Measurements from ENCODE around the gene SESN1. TPM values are rescaled to one million over a fixed set of nuclear protein-coding genes. Genes with fewer than 3 reads are reported as not detected.
A peak's percentile ranks its signal among the peaks of the same experiment; 100 is the strongest.

SESN1 gene
- total RNA-seq, 1 experiment from 2014 or later: 30.2 TPM

DNA sequence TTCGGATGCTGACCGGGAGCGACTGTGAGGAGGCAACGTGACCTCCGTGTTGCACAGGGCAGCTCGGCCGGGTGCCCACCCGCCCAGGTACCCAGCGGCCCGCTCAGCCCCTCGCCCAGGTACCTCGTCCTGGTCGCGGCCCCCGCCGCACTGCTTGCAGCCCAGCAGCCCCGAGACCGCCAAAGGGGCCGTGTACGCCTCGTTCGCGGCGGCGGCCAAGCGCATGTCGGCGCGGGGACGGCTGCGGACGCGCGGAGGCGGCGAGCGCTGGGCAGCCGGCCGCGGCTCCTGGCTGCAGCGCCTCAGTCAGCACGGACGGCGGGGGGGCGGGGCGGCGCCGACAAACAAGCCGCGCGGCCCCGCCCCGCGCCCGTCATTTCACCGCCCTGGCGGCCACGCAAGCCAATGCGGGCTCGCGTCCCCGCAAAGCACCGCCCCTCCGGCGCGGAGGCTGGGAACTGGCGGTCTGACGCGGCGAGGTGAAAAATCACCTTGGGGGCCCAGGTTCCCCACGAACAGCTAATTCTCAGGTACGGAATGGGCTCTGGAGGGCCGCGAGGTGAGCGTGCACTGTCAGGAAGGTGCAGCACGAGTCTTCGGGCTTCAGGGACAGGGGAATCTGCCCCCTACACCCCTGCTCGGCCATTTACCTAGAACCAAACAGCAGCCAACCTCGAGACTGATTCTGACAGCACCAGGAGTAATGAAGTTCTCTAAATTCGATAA is 85.2 kb downstream of the SESN1 start (continued):
- TF ChIP-seq FOXP1 (CRISPR knock-in tag; IDR thresholded peaks at IDR 0.05; ENCODE audit: borderline replicate concordance) (peak; percentile 95), NR2C2 (CRISPR knock-in tag; IDR thresholded peaks at IDR 0.05) (no peak)
- TF ChIP-seq, protein P1, sequence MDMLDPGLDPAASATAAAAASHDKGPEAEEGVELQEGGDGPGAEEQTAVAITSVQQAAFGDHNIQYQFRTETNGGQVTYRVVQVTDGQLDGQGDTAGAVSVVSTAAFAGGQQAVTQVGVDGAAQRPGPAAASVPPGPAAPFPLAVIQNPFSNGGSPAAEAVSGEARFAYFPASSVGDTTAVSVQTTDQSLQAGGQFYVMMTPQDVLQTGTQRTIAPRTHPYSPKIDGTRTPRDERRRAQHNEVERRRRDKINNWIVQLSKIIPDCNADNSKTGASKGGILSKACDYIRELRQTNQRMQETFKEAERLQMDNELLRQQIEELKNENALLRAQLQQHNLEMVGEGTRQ (CRISPR knock-in tag; IDR thresholded peaks at IDR 0.05): peak; percentile 55; the same call in 1 of the 2 replicates

DNA sequence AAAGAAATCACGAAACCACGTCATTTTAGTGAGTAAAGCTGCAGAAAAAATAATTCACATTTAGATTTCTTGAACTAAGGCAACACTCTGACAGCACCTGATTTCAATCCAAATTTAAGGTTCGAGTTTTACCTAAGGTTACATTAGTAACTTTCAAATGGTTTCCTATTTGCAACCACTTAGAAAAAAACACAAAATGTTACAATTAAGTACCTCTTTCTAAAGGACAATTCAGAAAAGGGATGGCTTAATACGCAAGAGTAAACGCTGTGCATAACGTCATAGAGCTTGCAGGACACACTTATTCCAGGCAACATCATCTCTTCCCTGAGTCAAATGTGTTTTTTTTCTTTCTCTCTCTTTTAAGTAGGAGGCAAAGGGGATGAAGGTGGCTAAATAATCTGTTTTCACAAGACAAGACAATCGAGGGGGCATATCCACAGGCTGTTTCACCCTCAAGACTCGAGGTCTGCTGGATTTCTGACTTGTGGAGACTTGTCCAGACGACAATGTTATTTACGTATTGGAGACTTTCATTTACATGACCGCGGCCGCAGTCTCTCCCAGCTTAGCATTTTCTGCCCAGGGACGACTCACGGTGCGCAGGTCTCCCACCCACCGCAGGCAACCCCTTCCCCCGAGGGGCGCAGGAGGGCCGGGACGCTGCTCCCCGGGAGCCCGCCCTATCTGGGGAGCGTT is 86.0 kb downstream of the SESN1 start:
- no peaks in the 10 kb centered on the region for H3K36me3 Mint-ChIP-seq
- ATAC-seq (no peak), DNase-seq (ENCODE audit: low spot score) (no peak)
- H3K4me1 Mint-ChIP-seq: peaks cover 35% of the 10 kb centered on the region
- 0 out of 2 replicates have a peak, but pooled peaks have one; percentile 76 for TF ChIP-seq KAT7 (CRISPR knock-in tag; IDR thresholded peaks at IDR 0.05; ENCODE audit: borderline replicate concordance)
- 0 out of 2 replicates have a peak, but pooled peaks have one; percentile 0 for TF ChIP-seq ZBTB21 (CRISPR knock-in tag; IDR thresholded peaks at IDR 0.05; ENCODE audit: borderline replicate concordance)
- TF ChIP-seq, protein P2, sequence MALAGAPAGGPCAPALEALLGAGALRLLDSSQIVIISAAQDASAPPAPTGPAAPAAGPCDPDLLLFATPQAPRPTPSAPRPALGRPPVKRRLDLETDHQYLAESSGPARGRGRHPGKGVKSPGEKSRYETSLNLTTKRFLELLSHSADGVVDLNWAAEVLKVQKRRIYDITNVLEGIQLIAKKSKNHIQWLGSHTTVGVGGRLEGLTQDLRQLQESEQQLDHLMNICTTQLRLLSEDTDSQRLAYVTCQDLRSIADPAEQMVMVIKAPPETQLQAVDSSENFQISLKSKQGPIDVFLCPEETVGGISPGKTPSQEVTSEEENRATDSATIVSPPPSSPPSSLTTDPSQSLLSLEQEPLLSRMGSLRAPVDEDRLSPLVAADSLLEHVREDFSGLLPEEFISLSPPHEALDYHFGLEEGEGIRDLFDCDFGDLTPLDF (CRISPR knock-in tag; IDR thresholded peaks at IDR 0.05): 0 out of 2 replicates have a peak, but pooled peaks have one; percentile 78
- TF ChIP-seq, protein P3, sequence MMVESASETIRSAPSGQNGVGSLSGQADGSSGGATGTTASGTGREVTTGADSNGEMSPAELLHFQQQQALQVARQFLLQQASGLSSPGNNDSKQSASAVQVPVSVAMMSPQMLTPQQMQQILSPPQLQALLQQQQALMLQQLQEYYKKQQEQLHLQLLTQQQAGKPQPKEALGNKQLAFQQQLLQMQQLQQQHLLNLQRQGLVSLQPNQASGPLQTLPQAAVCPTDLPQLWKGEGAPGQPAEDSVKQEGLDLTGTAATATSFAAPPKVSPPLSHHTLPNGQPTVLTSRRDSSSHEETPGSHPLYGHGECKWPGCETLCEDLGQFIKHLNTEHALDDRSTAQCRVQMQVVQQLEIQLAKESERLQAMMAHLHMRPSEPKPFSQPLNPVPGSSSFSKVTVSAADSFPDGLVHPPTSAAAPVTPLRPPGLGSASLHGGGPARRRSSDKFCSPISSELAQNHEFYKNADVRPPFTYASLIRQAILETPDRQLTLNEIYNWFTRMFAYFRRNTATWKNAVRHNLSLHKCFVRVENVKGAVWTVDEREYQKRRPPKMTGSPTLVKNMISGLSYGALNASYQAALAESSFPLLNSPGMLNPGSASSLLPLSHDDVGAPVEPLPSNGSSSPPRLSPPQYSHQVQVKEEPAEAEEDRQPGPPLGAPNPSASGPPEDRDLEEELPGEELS (CRISPR knock-in tag; IDR thresholded peaks at IDR 0.05): no peak
- H3K4me3 Mint-ChIP-seq: peak overlapping the region; percentile 94
- H3K9me3 Mint-ChIP-seq: no peaks in the 10 kb centered on the region
- peak overlapping the region; percentile 94 for H3K27ac Mint-ChIP-seq
- POLR2A ChIA-PET: interaction anchor here (0.6 to 1.3 kb wide), 2 partner anchors 18 to 86 kb away, joined by 6 to 7 read pairs; partner anchors contain the start of gene SESN1
- CTCF ChIA-PET: interaction anchor here (1.2 to 1.4 kb wide), 2 partner anchors 14 to 41 kb away, joined by 3 read pairs; no protein-coding TSS in a partner anchor
- no peaks in the 10 kb centered on the region for H3K27me3 Mint-ChIP-seq (ENCODE audit: low read depth)

DNA sequence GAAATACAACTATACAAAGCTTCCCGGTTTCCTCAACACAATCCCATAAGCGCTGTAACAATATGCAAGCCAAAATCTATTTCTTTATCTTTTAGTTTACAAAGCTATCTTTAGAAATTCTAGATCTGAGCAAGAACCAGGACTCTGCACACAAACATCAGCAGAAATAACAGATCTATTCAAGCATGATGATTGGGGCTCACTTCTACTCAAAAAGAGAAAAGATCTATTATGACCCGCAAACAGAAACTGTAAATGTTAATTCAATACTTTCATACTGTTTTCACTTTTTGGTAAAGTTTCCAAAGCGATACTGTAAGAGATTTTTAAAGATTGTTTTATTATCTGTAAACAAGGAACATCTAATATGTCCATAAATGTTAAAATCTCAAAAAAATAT is 86.6 kb downstream of the SESN1 start:
- Mint-ChIP-seq H3K4me1 (peaks cover 32% of the 10 kb centered on the region), H3K27ac (no peak overlapping the region), H3K27me3 (ENCODE audit: low read depth) (no peaks in the 10 kb centered on the region), H3K9me3 (no peaks in the 10 kb centered on the region), H3K4me3 (peak overlapping the region; percentile 94), H3K36me3 (no peaks in the 10 kb centered on the region)
- POLR2A ChIA-PET: no interaction called here
- TF ChIP-seq TEAD4 (CRISPR knock-in tag; IDR thresholded peaks at IDR 0.05): no peak
- TF ChIP-seq, protein P4, sequence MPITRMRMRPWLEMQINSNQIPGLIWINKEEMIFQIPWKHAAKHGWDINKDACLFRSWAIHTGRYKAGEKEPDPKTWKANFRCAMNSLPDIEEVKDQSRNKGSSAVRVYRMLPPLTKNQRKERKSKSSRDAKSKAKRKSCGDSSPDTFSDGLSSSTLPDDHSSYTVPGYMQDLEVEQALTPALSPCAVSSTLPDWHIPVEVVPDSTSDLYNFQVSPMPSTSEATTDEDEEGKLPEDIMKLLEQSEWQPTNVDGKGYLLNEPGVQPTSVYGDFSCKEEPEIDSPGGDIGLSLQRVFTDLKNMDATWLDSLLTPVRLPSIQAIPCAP (CRISPR knock-in tag; IDR thresholded peaks at IDR 0.05): no peak
- TF ChIP-seq, protein P3 (CRISPR knock-in tag; IDR thresholded peaks at IDR 0.05): no peak
- TF ChIP-seq FOXK1 (CRISPR knock-in tag; IDR thresholded peaks at IDR 0.05): no peak
- TF ChIP-seq TP53 (CRISPR knock-in tag; IDR thresholded peaks at IDR 0.05): no peak
- TF ChIP-seq ZNF423 (CRISPR knock-in tag; IDR thresholded peaks at IDR 0.05): no peak
- TF ChIP-seq ZNF138 (CRISPR knock-in tag; conservative IDR thresholded peaks at IDR 0.05): no peak
- TF ChIP-seq, protein P5, sequence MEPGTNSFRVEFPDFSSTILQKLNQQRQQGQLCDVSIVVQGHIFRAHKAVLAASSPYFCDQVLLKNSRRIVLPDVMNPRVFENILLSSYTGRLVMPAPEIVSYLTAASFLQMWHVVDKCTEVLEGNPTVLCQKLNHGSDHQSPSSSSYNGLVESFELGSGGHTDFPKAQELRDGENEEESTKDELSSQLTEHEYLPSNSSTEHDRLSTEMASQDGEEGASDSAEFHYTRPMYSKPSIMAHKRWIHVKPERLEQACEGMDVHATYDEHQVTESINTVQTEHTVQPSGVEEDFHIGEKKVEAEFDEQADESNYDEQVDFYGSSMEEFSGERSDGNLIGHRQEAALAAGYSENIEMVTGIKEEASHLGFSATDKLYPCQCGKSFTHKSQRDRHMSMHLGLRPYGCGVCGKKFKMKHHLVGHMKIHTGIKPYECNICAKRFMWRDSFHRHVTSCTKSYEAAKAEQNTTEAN (CRISPR knock-in tag; IDR thresholded peaks at IDR 0.05): no peak
- no peak for TF ChIP-seq ATF1 (CRISPR knock-in tag; IDR thresholded peaks at IDR 0.05)
- TF ChIP-seq, protein P6, sequence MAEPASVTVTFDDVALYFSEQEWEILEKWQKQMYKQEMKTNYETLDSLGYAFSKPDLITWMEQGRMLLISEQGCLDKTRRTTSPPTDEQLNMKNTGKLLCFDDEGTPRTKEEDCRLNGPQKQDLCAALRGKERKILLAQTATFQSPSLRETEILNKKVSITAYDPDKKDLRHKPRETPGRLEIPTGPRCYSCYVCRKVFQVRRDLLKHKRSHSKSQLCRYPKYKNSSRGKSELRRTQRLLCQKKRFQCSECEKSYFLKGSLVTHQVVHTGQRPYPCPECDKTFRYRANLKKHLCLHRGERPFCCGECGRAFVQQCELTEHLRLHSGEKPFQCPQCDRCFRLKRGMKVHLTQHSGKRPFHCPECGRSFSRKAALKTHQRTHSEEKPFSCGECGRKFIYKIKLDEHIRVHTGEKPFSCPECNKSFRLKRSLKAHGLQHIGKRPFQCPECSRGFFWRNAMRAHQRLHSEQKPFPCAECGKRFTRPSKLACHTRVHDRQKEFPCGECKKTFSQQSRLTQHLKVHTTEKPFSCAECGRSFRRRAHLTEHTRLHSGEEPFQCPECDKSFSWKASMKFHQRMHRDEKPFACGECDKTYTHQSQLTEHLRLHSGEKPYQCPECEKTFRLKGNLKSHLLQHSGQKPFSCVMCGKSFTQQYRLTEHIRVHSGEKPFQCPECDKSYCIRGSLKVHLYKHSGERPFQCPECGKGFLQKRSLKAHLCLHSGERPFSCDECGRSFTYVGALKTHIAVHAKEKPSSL (CRISPR knock-in tag; conservative IDR thresholded peaks at IDR 0.05): no peak
- no peak for TF ChIP-seq OVOL2 (CRISPR knock-in tag; IDR thresholded peaks at IDR 0.05; ENCODE audit: borderline replicate concordance)
- TF ChIP-seq, protein P7, sequence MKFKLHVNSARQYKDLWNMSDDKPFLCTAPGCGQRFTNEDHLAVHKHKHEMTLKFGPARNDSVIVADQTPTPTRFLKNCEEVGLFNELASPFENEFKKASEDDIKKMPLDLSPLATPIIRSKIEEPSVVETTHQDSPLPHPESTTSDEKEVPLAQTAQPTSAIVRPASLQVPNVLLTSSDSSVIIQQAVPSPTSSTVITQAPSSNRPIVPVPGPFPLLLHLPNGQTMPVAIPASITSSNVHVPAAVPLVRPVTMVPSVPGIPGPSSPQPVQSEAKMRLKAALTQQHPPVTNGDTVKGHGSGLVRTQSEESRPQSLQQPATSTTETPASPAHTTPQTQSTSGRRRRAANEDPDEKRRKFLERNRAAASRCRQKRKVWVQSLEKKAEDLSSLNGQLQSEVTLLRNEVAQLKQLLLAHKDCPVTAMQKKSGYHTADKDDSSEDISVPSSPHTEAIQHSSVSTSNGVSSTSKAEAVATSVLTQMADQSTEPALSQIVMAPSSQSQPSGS (CRISPR knock-in tag; IDR thresholded peaks at IDR 0.05; ENCODE audit: borderline replicate concordance, low read depth): no peak
- CTCF ChIA-PET: no interaction called here
- DNase-seq (ENCODE audit: low spot score): no peak
- ATAC-seq: no peak
